ENCODE results near the gene ATN1. TPM values are rescaled to one million over a fixed set of nuclear protein-coding genes. Genes with fewer than 3 reads are reported as not detected.

Gene ATN1
- total and polyA plus RNA-seq, 9 of the 15 experiments (the other 6 are each of a cell fraction or from before 2014, with no cell fraction given): 0.15 to 49.8 (median 2.7) TPM

- TF ChIP-seq, protein P1, sequence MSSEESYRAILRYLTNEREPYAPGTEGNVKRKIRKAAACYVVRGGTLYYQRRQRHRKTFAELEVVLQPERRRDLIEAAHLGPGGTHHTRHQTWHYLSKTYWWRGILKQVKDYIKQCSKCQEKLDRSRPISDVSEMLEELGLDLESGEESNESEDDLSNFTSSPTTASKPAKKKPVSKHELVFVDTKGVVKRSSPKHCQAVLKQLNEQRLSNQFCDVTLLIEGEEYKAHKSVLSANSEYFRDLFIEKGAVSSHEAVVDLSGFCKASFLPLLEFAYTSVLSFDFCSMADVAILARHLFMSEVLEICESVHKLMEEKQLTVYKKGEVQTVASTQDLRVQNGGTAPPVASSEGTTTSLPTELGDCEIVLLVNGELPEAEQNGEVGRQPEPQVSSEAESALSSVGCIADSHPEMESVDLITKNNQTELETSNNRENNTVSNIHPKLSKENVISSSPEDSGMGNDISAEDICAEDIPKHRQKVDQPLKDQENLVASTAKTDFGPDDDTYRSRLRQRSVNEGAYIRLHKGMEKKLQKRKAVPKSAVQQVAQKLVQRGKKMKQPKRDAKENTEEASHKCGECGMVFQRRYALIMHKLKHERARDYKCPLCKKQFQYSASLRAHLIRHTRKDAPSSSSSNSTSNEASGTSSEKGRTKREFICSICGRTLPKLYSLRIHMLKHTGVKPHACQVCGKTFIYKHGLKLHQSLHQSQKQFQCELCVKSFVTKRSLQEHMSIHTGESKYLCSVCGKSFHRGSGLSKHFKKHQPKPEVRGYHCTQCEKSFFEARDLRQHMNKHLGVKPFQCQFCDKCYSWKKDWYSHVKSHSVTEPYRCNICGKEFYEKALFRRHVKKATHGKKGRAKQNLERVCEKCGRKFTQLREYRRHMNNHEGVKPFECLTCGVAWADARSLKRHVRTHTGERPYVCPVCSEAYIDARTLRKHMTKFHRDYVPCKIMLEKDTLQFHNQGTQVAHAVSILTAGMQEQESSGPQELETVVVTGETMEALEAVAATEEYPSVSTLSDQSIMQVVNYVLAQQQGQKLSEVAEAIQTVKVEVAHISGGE (CRISPR knock-in tag; IDR thresholded peaks at IDR 0.05): peak in 1 of 3 experiments; percentile 86; a peak in 2 of 6 replicates
- TF ChIP-seq POLR2G (IDR thresholded peaks at IDR 0.05; ENCODE audit: low read depth, low read length) (peak; percentile 87), JUND (IDR thresholded peaks at IDR 0.05; ENCODE audit: borderline replicate concordance, low read depth, low read length) (peak; percentile 74), JUND (tag; IDR thresholded peaks at IDR 0.05; ENCODE audit: borderline replicate concordance, low read depth, low read length) (no peak), LCOR (CRISPR knock-in tag; IDR thresholded peaks at IDR 0.05) (peak; percentile 36; the same call in 1 of the 2 replicates), SRSF1 (IDR thresholded peaks at IDR 0.05; ENCODE audit: low read depth, low read length) (no peak), HNRNPUL1 (IDR thresholded peaks at IDR 0.05; ENCODE audit: low read length) (no peak), POLR2H (tag; IDR thresholded peaks at IDR 0.05; ENCODE audit: low read depth) (peak; percentile 64), POLR2AphosphoS2 (IDR thresholded peaks at IDR 0.05; ENCODE audit: low read length) (peak; percentile 97), TAF9B (IDR thresholded peaks at IDR 0.05; ENCODE audit: partially characterized antibody) (no peak)
- TF ChIP-seq, protein P2, sequence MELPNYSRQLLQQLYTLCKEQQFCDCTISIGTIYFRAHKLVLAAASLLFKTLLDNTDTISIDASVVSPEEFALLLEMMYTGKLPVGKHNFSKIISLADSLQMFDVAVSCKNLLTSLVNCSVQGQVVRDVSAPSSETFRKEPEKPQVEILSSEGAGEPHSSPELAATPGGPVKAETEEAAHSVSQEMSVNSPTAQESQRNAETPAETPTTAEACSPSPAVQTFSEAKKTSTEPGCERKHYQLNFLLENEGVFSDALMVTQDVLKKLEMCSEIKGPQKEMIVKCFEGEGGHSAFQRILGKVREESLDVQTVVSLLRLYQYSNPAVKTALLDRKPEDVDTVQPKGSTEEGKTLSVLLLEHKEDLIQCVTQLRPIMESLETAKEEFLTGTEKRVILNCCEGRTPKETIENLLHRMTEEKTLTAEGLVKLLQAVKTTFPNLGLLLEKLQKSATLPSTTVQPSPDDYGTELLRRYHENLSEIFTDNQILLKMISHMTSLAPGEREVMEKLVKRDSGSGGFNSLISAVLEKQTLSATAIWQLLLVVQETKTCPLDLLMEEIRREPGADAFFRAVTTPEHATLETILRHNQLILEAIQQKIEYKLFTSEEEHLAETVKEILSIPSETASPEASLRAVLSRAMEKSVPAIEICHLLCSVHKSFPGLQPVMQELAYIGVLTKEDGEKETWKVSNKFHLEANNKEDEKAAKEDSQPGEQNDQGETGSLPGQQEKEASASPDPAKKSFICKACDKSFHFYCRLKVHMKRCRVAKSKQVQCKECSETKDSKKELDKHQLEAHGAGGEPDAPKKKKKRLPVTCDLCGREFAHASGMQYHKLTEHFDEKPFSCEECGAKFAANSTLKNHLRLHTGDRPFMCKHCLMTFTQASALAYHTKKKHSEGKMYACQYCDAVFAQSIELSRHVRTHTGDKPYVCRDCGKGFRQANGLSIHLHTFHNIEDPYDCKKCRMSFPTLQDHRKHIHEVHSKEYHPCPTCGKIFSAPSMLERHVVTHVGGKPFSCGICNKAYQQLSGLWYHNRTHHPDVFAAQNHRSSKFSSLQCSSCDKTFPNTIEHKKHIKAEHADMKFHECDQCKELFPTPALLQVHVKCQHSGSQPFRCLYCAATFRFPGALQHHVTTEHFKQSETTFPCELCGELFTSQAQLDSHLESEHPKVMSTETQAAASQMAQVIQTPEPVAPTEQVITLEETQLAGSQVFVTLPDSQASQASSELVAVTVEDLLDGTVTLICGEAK (IDR thresholded peaks at IDR 0.05): peak; percentile 74
- TF ChIP-seq, protein P2 (CRISPR knock-in tag; IDR thresholded peaks at IDR 0.05): no peak
These were observed 10.0 kb downstream of the ATN1 start (continued) for GRCh38 chr12:6937481-6938352.

Measured in K562 (cell line).